A549 treated with AZD2906 at 1 μM for 4 hours (cell line): ENCODE measurements around the gene CCZ1. TPM values are rescaled to one million over a fixed set of nuclear protein-coding genes. Genes with fewer than 3 reads are reported as not detected.

Source experiments
- total RNA-seq: library from RNA; stranded (reverse); fragments of 200-300 nt; extraction: Qiagen RNA extraction; gene quantifications from 5 replicates; pipeline ENCODE4 v1.2.3, GENCODE V29; 2022

Gene CCZ1
- 70.0 to 77.9 TPM (median 76.6 TPM) in 5 replicates for total RNA-seq

DNA sequence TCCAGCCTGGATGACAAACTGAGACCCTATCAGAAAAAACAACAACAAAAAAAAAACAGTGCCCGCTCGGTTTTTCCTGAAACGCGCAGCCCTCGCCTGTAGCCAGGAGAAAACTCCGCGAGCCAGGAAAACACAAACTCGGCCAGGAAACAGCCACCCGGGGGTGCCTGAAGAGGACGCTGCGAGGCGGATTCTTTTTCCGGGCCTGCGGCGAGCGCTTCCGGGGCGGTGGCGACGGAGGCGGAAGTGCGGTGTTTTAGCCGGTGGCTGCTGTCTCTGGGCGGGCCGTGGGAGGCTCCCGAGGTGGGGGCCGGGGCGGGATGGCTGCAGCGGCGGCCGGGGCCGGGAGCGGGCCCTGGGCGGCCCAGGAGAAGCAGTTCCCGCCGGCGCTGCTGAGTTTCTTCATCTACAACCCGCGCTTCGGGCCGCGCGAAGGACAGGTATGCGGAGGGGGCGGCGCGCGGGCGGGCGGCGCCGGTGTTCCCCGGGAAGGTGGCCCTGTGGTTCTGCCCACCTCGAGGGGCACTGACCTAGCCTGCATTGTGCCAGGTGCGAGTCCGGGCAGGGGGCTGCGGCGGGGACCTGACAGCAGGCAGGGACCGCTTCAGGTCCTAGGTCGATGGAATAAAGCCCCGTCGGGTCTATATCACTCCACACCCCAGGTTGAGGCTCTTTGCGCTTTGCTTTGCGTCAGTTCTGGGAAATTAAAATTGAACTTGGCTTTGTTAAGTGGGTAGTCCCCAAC, at the start of gene CCZ1:
CCZ1 (plus strand) TSS at position 254 of the 745 bp plus-strand sequence; CDS start at position 321, 67 bp downstream.

DNA sequence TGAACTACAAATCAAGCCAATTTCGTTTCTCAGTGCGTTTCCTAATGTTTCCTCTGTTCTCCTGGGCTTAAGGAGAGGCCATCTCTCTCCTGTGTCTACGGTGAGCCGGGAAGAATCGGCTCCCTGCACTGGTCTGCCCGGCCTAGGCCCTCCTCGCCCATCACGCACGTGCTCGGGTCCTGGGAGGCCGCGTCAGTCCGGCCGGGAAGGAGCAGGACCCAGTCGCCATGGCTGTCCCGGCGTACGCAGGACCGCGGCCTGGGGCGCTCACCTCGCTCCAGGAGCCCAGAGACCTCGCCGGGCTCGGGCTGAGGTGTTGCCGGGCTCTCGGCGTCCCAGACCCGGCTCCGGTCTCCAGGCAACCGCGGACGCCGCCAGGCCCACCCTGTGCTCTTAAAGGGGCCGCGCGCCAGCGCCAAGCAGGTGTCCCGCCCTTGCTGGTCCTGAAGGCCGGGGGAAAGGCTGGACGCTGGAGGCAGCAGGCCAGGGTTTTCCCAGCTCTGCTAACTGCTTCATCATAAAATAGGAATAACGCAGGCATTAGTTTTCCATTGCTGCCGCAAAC, 71.9 kb downstream of the CCZ1 start, which contains the start of gene RSPH10B:
RSPH10B (minus strand) TSS at position 343 of the 565 bp plus-strand sequence. CDS start 3,573 bp downstream, outside the sequence.

Other genes with a start within 250 kb of the CCZ1 start
- 22.5 to 24.5 TPM (median 23.0 TPM) in 5 replicates for gene RNF216, start 117.1 kb upstream of the CCZ1 start, total RNA-seq
- not detected in 5 replicates for gene OCM, start 17.9 kb upstream of the CCZ1 start, total RNA-seq
- gene RSPH10B, start 72.0 kb downstream of the CCZ1 start, total RNA-seq: 0.06 to 0.09 TPM (median 0.08 TPM) in 5 replicates
- 9.3 to 14.8 TPM (median 11.2 TPM) in 5 replicates for gene PMS2, start 110.3 kb downstream of the CCZ1 start, total RNA-seq
- 86.0 to 91.9 TPM (median 89.1 TPM) in 5 replicates for gene AIMP2, start 110.5 kb downstream of the CCZ1 start, total RNA-seq
- 0.51 to 0.78 TPM (median 0.71 TPM) in 5 replicates for gene ANKRD61, start 132.6 kb downstream of the CCZ1 start, total RNA-seq
- gene EIF2AK1, start 160.4 kb downstream of the CCZ1 start, total RNA-seq: 60.7 to 78.9 TPM (median 71.5 TPM) in 5 replicates
- gene USP42, start 206.2 kb downstream of the CCZ1 start, total RNA-seq: 6.6 to 8.3 TPM (median 7.9 TPM) in 5 replicates